ENCODE measurements around the gene IFT25.
"Not testable (repeated sequence)": the region's sequence is repeated elsewhere in the genome, so short reads cannot be mapped to it uniquely, and the experiment has no call there.

IFT25 gene

DNA sequence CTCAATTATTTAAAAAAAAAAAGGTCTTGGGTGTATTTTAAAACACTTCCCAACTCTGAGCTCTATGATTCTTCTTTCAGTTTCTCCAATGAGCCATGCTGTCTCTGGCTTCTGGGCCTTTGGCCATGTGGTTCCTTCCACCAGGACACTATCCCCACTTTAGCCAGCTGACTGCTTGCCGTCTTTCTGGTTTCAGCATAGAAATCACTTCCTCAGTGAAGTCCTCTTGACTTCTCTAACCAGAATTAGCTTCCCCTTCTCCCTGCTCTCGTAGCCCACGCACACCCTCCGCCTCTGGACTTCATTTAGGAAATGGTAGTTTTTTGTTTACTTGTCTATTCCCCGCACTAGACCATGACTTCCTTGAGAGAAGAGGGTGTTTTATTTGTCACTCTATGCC lies 52.6 kb downstream of the IFT25 start:
- Mint-ChIP-seq H3K36me3 (ENCODE audit: low read depth) (peaks cover 8% of the 10 kb centered on the region), H3K27ac (no peak overlapping the region), H3K4me3 (no peak overlapping the region), H3K4me1 (ENCODE audit: low read depth) (peaks cover 22% of the 10 kb centered on the region), H3K9me3 (no peaks in the 10 kb centered on the region), H3K27me3 (ENCODE audit: low read depth) (no peaks in the 10 kb centered on the region)

DNA sequence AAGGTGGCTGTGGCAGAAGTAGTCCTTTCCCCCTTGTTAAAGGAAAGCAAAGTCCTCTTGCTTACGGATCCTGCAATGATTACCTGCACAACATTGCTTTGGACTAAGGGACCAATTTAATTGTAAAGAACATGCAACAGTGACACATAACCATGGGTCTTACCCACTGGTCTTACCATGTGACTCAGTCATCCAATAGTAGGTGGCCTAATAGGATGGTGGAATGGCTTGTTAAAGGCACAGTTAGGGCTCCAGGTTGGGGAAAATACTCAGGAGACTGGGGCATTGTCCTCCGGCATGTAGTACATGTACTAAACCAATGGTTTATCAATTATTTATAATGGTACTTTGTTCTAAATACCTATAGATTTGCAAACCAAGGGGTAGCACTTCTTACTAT lies 53.8 kb downstream of the IFT25 start:
- H3K27me3 Mint-ChIP-seq (ENCODE audit: low read depth), result no peaks in the 10 kb centered on the region
- no peaks in the 10 kb centered on the region for H3K9me3 Mint-ChIP-seq
- H3K4me3 Mint-ChIP-seq, result no peak overlapping the region
- peaks cover 28% of the 10 kb centered on the region for H3K4me1 Mint-ChIP-seq (ENCODE audit: low read depth)
- peaks cover 14% of the 10 kb centered on the region for H3K36me3 Mint-ChIP-seq (ENCODE audit: low read depth)
- no peak overlapping the region for H3K27ac Mint-ChIP-seq

DNA sequence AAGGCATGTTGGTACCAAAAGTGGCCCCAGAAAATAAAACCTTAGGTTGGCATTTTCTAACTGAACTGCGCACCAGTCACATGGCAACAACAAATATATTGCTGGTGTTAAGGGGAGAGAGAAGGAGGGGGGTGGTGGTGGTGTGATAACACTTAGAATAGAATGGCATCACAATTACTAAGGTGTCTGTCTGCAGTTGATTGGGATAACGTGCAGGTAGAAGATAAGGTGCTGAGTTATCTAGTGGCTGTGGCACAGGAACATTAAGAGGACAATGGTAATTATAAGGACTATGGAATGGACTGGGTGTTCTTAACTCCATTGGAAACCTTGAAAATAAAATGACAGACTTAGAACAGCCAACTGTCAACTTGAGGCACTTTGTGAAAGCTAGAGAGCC lies 54.5 kb downstream of the IFT25 start:
- no peaks in the 10 kb centered on the region for H3K9me3 Mint-ChIP-seq
- no peak overlapping the region for H3K27ac Mint-ChIP-seq
- no peaks in the 10 kb centered on the region for H3K27me3 Mint-ChIP-seq (ENCODE audit: low read depth)
- peaks cover 20% of the 10 kb centered on the region for H3K36me3 Mint-ChIP-seq (ENCODE audit: low read depth)
- peaks cover 28% of the 10 kb centered on the region for H3K4me1 Mint-ChIP-seq (ENCODE audit: low read depth)
- no peak overlapping the region for H3K4me3 Mint-ChIP-seq

DNA sequence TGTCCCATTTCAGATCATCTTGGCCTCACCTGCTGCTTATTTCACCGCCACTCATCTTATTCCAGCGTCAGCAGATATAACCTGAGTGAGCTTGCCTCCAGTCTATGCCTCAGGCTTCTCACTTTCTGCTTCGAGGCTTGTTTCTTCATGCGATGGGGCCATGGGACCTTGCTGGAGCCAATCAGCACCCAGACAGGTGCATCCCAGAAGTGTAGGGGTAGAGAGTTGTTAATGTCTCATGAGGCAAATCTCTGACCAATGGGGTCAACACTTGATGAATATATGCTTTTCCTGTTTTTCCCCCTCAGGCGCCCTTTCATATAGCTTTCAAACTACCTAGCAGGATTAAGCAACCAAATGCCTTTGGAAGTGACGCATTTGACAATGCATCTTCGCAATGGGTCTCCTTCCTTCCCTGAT lies 55.0 kb downstream of the IFT25 start:
- peak overlapping the region; percentile 83 for H3K27ac Mint-ChIP-seq
- peaks cover 28% of the 10 kb centered on the region for H3K4me1 Mint-ChIP-seq (ENCODE audit: low read depth)
- no peaks in the 10 kb centered on the region for H3K9me3 Mint-ChIP-seq
- no peaks in the 10 kb centered on the region for H3K27me3 Mint-ChIP-seq (ENCODE audit: low read depth)
- peak overlapping the region; percentile 96 for H3K4me3 Mint-ChIP-seq
- peaks cover 18% of the 10 kb centered on the region for H3K36me3 Mint-ChIP-seq (ENCODE audit: low read depth)

DNA sequence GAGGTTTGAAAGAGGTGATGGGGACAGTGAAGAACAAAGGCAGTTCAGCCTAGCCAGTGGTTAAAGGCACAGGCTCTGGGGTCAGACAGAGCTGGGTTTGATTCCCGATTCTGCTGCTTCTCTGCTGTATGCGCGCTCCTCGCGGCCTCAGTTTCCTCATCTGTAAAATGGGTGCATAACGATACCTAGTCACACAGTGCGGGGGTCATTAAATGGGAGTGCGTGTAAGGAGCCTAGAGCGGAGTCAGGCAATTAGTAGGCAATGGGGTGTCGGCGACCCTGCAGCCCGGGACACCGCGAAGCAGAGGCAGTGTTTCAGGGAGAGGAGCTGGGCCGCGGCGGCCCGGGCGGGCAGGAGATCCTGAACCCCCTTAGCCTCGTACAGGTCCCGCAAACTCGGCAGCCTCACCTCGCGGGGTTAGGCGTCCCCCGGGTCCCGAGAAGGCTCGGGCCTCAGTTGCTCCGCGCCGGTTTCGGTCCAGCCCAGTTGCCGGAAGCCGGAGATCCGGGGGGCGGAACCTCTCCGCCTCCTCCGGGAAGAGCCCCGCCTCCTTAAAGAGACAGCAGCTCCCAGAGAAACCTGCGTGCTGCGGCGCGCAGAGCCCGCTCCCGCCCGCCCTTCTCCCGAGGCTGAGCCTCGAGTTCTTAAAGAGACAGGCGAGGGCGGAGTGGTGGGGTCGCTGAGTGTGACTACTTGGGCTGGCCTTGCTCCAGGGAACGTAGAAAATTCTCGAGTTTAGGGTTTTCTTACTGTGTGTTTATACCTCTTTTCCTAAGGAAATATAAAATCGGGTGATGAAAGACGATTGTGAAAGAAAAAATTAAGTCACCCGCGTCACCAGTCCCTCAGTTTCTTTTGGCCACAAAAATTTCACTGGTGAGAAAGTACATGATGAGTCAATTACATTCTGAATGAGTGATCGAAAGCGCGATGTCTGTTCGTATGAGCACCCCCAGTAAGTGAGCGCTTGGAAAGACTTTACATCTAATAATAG lies 55.9 kb downstream of the IFT25 start, which contains the start of gene YIPF1:
TSS of gene YIPF1 (minus strand) at position 494 of the 995 bp plus-strand sequence. CDS start 860 bp downstream, outside the sequence.
- H3K36me3 Mint-ChIP-seq (ENCODE audit: low read depth), result peaks cover 21% of the 10 kb centered on the region
- H3K27ac Mint-ChIP-seq, result peak within 1 kb of the TSS; percentile 83
- H3K9me3 Mint-ChIP-seq, result no peaks in the 10 kb centered on the region
- H3K4me3 Mint-ChIP-seq, result peak within 1 kb of the TSS; percentile 96
- H3K4me1 Mint-ChIP-seq (ENCODE audit: low read depth), result peaks cover 28% of the 10 kb centered on the region
- H3K27me3 Mint-ChIP-seq (ENCODE audit: low read depth), result no peaks in the 10 kb centered on the region

DNA sequence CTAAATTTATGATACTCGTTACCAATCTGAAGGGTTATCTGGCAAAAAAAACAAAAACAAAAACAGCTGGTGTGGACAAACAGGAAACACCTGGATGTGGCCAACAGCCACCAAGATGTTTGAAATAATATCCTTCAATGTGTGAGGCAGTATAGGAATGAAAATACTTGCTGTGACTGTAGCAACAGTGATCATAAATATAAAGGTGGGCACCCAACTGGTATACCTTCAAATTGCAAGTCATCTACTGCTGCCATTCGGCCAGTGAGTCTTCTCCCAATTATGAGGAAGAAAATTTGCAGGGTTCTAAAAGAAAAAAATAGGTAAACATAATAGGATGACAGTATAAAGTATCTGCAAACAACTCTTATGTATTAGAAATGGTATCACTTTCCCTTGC lies 56.8 kb downstream of the IFT25 start:
- Mint-ChIP-seq H3K4me1 (ENCODE audit: low read depth) (peaks cover 28% of the 10 kb centered on the region), H3K36me3 (ENCODE audit: low read depth) (peaks cover 21% of the 10 kb centered on the region), H3K9me3 (no peaks in the 10 kb centered on the region), H3K27me3 (ENCODE audit: low read depth) (no peaks in the 10 kb centered on the region), H3K4me3 (peak overlapping the region; percentile 96), H3K27ac (peak overlapping the region; percentile 83)

DNA sequence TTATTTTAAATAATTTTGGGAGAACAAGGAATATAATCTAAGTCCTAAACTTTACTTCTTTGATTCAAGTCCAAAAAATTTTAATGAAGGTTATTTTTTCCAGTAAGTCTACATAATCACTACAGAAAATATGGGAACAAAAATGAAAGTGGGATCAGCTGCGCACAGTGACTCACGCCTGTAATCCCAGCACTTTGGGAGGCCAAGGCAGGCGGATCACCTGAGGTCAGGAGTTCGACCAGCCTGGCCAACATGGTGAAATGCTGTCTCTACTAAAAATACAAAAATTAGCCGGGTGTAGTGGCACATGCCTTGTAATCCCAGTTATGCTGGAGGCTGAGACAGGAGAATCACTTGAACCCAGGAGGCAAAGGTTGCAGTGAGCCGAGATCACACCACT lies 61.9 kb downstream of the IFT25 start:
- H3K4me1 Mint-ChIP-seq (ENCODE audit: low read depth); H3K27ac Mint-ChIP-seq; H3K9me3 Mint-ChIP-seq; H3K27me3 Mint-ChIP-seq (ENCODE audit: low read depth); H3K4me3 Mint-ChIP-seq: not testable (repeated sequence)
- H3K36me3 Mint-ChIP-seq (ENCODE audit: low read depth), result peaks cover 39% of the 10 kb centered on the region

DNA sequence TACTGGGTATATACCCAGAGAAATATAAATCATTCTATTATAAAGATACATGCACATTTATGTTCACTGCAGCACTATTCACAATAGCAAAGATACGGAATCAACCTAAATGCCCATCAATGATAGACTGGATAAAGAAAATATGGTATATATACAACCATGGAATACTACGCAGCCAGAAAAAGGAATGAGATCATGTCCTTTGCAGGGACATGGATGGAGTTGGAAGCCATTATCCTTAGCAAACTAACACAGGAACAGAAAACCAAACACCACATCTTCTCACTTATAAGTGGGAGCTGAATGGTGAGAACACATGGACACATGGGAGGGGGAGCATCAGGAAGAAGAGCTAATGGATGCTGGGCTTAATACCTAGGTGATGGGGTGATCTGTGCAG lies 63.6 kb downstream of the IFT25 start:
- not testable (repeated sequence) for H3K27me3 Mint-ChIP-seq (ENCODE audit: low read depth); H3K27ac Mint-ChIP-seq; H3K9me3 Mint-ChIP-seq; H3K4me3 Mint-ChIP-seq; H3K4me1 Mint-ChIP-seq (ENCODE audit: low read depth)
- H3K36me3 Mint-ChIP-seq (ENCODE audit: low read depth), result peaks cover 38% of the 10 kb centered on the region

DNA sequence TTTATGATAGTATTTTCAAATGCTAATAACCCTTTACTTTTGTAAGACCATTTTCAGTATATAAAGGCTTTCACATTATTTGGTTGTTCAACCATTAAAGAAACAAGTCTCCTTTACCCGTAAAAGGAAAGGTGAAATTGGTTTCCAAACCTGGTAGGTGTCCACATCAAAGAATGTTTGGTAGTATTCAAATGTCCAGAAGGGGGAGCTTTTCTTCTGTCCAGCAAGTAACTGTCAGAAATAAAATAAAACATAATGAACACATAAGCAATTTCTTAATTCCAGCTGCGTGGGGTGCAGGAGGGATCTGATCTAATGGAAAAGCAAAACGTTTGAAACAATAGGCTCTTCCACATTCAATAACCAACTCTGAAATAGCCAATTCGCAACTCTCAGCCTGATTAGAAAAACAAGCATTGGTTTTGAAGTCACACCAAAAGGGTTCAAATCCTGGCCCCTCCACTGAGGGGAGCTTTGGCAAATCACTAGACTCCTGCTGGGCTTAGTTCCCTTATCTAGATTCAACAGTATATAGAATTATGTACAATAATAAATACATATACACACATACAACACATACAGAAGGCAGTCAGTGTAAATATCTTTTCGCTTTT lies 66.9 kb downstream of the IFT25 start:
- peaks cover 4% of the 10 kb centered on the region for H3K9me3 Mint-ChIP-seq
- no peak overlapping the region for H3K4me3 Mint-ChIP-seq
- no peak overlapping the region for H3K27ac Mint-ChIP-seq
- H3K4me1 Mint-ChIP-seq (ENCODE audit: low read depth), result no peaks in the 10 kb centered on the region
- H3K36me3 Mint-ChIP-seq (ENCODE audit: low read depth), result peaks cover 37% of the 10 kb centered on the region
- H3K27me3 Mint-ChIP-seq (ENCODE audit: low read depth), result no peaks in the 10 kb centered on the region

DNA sequence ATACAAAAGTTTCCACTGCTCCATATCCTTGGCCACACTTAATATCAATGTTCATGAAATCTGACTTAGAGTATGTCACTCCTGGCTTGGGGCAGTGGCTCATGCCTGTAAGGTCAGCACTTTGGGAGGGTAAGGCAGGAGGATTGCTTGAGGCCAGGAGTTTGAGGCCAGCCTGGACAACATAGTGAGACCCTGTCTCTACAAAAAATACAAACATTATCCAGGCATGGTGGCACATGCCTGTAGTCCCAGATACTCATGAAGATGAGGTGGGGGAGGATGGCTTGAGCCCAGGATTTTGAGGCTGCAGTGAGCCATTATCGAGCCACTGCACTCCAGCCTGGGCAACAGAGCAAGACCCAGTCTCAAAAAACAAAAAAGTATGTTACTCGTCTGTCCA lies 70.3 kb downstream of the IFT25 start:
- peaks cover 26% of the 10 kb centered on the region for H3K36me3 Mint-ChIP-seq (ENCODE audit: low read depth)
- not testable (repeated sequence) for H3K9me3 Mint-ChIP-seq; H3K4me1 Mint-ChIP-seq (ENCODE audit: low read depth); H3K27me3 Mint-ChIP-seq (ENCODE audit: low read depth); H3K27ac Mint-ChIP-seq; H3K4me3 Mint-ChIP-seq

DNA sequence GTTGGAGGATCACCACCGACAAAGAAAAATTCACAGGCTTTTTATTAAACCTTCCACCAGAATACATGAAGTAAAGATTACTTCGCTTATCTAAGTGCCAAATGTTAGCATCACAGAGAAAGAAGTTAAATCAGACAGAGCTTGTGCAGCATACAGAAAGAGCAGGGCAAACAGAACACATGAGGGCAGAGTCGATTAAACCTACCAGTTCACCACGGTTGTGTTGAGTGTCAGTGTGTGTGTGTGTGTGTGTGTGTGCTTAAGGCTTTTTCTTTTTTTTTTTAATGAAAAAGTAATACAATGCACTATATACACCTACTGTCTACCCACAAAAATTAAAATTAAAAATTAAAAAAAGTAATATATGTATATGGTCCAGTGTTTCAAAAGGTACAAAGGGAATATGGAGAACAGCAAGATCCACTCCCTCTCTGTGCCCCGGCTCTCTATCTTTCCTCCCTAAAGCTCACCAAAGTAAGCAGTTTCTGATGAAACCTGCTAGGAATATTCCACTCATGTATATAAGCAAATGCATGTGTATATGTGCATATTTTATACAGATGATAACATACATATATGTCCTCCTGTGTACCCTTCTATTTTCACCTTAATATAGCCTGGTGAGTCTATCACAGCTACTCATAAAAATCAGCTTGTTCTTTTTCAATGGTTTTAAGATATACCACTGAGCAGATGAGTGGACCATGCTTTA lies 73.6 kb downstream of the IFT25 start:
- no peaks in the 10 kb centered on the region for H3K9me3 Mint-ChIP-seq
- no peaks in the 10 kb centered on the region for H3K4me1 Mint-ChIP-seq (ENCODE audit: low read depth)
- H3K36me3 Mint-ChIP-seq (ENCODE audit: low read depth), result peaks cover 21% of the 10 kb centered on the region
- no peak overlapping the region for H3K4me3 Mint-ChIP-seq
- H3K27ac Mint-ChIP-seq, result no peak overlapping the region
- no peaks in the 10 kb centered on the region for H3K27me3 Mint-ChIP-seq (ENCODE audit: low read depth)

Measured in T-helper 1 cell treated with Interleukin-12 subunit alpha and Interleukin-12 subunit beta and Interleukin-4 antibody, amounts not matched to agents 30 μg/mL and 1 μg/mL, for 36 hours (primary cell).